Measurements from ENCODE around the gene ADTRP. TPM values are rescaled to one million over a fixed set of nuclear protein-coding genes. Genes with fewer than 3 reads are reported as not detected.

Gene ADTRP
- total and polyA plus RNA-seq, 2 donors (not counting 1 experiment from before 2014, with no cell fraction given) = 0.23 to 1.7 TPM

GRCh38 chr6:11784341-11784740, 5.7 kb upstream of the ADTRP start:
- no peaks in the 10 kb centered on the region for H4K20me1 ChIP-seq (ENCODE audit: control insufficient read depth, extremely low read depth, insufficient read depth, low read length)
- no peaks in the 10 kb centered on the region for H3K79me2 ChIP-seq (ENCODE audit: control insufficient read depth, insufficient read depth, low read length)
- H3K36me3 ChIP-seq (ENCODE audit: control insufficient read depth, insufficient read depth, low read length) = no peaks in the 10 kb centered on the region
- H3K9me3 ChIP-seq (ENCODE audit: control insufficient read depth, insufficient read depth, low read depth, low read length) = no peaks in the 10 kb centered on the region
- no peak for TF ChIP-seq EZH2 (IDR thresholded peaks at IDR 0.05; ENCODE audit: low read length, missing control alignments)
- no peak for TF ChIP-seq CTCF (conservative IDR thresholded peaks at IDR 0.05 in 1 of 2, IDR thresholded peaks at IDR 0.05 in 1 of 2; ENCODE audit: low read depth in 1 of 2, low read length in 2 of 2)
- H3K4me2 ChIP-seq (ENCODE audit: extremely low read depth, insufficient read depth, low read length) = no peak overlapping the region
- H3K4me3 ChIP-seq (replicated peaks in 1 of 4; ENCODE audit: control extremely low read depth in 1 of 4, insufficient read depth in 1 of 4, low read depth in 3 of 4, low read length in 4 of 4) = no peak overlapping the region
- no peak overlapping the region for H2AFZ ChIP-seq (ENCODE audit: low read length)
- no peak overlapping the region for H3K9ac ChIP-seq (ENCODE audit: insufficient read depth, low read length)
- H3K27ac ChIP-seq (ENCODE audit: insufficient read depth, low read length) = no peak overlapping the region
- DNase-seq (ENCODE audit: low read depth in 2 of 2) = no peak
- no peaks in the 10 kb centered on the region for H3K27me3 ChIP-seq (ENCODE audit: control insufficient read depth, insufficient read depth, low read length)
- no peaks in the 10 kb centered on the region for H3K4me1 ChIP-seq (ENCODE audit: control insufficient read depth, extremely low read depth, insufficient read depth, low read length)

GRCh38 chr6:11783524-11784064, 5.0 kb upstream of the ADTRP start:
- no peaks in the 10 kb centered on the region for H3K27me3 ChIP-seq (ENCODE audit: control insufficient read depth, insufficient read depth, low read length)
- DNase-seq (ENCODE audit: low read depth in 2 of 2) = no peak
- H3K79me2 ChIP-seq (ENCODE audit: control insufficient read depth, insufficient read depth, low read length) = no peaks in the 10 kb centered on the region
- H3K4me3 ChIP-seq (replicated peaks in 1 of 4; ENCODE audit: control extremely low read depth in 1 of 4, insufficient read depth in 1 of 4, low read depth in 3 of 4, low read length in 4 of 4) = no peak overlapping the region
- H3K36me3 ChIP-seq (ENCODE audit: control insufficient read depth, insufficient read depth, low read length) = no peaks in the 10 kb centered on the region
- H3K4me1 ChIP-seq (ENCODE audit: control insufficient read depth, extremely low read depth, insufficient read depth, low read length) = no peaks in the 10 kb centered on the region
- no peak overlapping the region for H3K4me2 ChIP-seq (ENCODE audit: extremely low read depth, insufficient read depth, low read length)
- H4K20me1 ChIP-seq (ENCODE audit: control insufficient read depth, extremely low read depth, insufficient read depth, low read length) = no peaks in the 10 kb centered on the region
- H3K9ac ChIP-seq (ENCODE audit: insufficient read depth, low read length) = no peak overlapping the region
- H2AFZ ChIP-seq (ENCODE audit: low read length) = no peak overlapping the region
- TF ChIP-seq EZH2 (IDR thresholded peaks at IDR 0.05; ENCODE audit: low read length, missing control alignments) = no peak
- no peak for TF ChIP-seq CTCF (conservative IDR thresholded peaks at IDR 0.05 in 1 of 2, IDR thresholded peaks at IDR 0.05 in 1 of 2; ENCODE audit: low read depth in 1 of 2, low read length in 2 of 2)
- no peaks in the 10 kb centered on the region for H3K9me3 ChIP-seq (ENCODE audit: control insufficient read depth, insufficient read depth, low read depth, low read length)
- H3K27ac ChIP-seq (ENCODE audit: insufficient read depth, low read length) = no peak overlapping the region

- Histone ChIP-seq H4K20me1 (ENCODE audit: control insufficient read depth, extremely low read depth, insufficient read depth, low read length) (no peaks in the 10 kb centered on the region), H3K4me1 (ENCODE audit: control insufficient read depth, extremely low read depth, insufficient read depth, low read length) (no peaks in the 10 kb centered on the region), H3K4me3 (replicated peaks in 1 of 4; ENCODE audit: control extremely low read depth in 1 of 4, insufficient read depth in 1 of 4, low read depth in 3 of 4, low read length in 4 of 4) (no peak overlapping the region), H2AFZ (ENCODE audit: low read length) (no peak overlapping the region), H3K36me3 (ENCODE audit: control insufficient read depth, insufficient read depth, low read length) (no peaks in the 10 kb centered on the region), H3K4me2 (ENCODE audit: extremely low read depth, insufficient read depth, low read length) (no peak overlapping the region), H3K27ac (ENCODE audit: insufficient read depth, low read length) (no peak overlapping the region), H3K27me3 (ENCODE audit: control insufficient read depth, insufficient read depth, low read length) (no peaks in the 10 kb centered on the region), H3K79me2 (ENCODE audit: control insufficient read depth, insufficient read depth, low read length) (no peaks in the 10 kb centered on the region), H3K9ac (ENCODE audit: insufficient read depth, low read length) (no peak overlapping the region), H3K9me3 (ENCODE audit: control insufficient read depth, insufficient read depth, low read depth, low read length) (no peaks in the 10 kb centered on the region)
- DNase-seq (ENCODE audit: low read depth in 2 of 2) = no peak
- TF ChIP-seq EZH2 (IDR thresholded peaks at IDR 0.05; ENCODE audit: low read length, missing control alignments) (no peak), CTCF (conservative IDR thresholded peaks at IDR 0.05 in 1 of 2, IDR thresholded peaks at IDR 0.05 in 1 of 2; ENCODE audit: low read depth in 1 of 2, low read length in 2 of 2) (no peak)
These were observed 3.9 kb upstream of the ADTRP start for GRCh38 chr6:11782524-11782923.
